ENCODE results near the gene CGB7.

DNA sequence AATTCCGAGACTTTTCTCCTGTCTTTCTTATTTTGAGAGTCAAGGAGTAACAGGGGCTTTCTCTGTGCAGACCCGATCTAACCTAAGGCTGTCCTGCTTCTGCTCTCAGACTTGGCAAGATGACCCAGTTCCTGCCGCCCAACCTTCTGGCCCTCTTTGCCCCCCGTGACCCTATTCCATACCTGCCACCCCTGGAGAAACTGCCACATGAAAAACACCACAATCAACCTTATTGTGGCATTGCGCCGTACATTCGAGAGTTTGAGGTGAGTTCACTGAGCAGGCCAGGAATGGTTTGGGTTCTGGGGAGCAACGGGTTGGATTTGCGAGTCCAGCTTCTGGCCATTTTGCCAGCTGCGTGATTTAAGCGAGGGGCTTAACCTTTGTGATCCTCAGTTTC lies 28.7 kb upstream of the CGB7 start:
- TF ChIP-seq CTCF (CRISPR knock-in tag; IDR thresholded peaks at IDR 0.05) (no peak), TCF12 (IDR thresholded peaks at IDR 0.05) (no peak), TCF12 (CRISPR knock-in tag; IDR thresholded peaks at IDR 0.05) (no peak), JUND (CRISPR knock-in tag; IDR thresholded peaks at IDR 0.05) (no peak), EZH2 (conservative IDR thresholded peaks at IDR 0.05; ENCODE audit: low read depth, low read length) (no peak), ZNF124 (CRISPR knock-in tag; IDR thresholded peaks at IDR 0.05) (no peak), NR3C1 (CRISPR knock-in tag; IDR thresholded peaks at IDR 0.05) (no peak), SP1 (IDR thresholded peaks at IDR 0.05) (no peak), SP1 (CRISPR knock-in tag; IDR thresholded peaks at IDR 0.05) (no peak), REPIN1 (CRISPR knock-in tag; IDR thresholded peaks at IDR 0.05; ENCODE audit: borderline replicate concordance, low read depth) (no peak), ZNF451 (CRISPR knock-in tag; IDR thresholded peaks at IDR 0.05) (no peak), ZNF766 (CRISPR knock-in tag; IDR thresholded peaks at IDR 0.05; ENCODE audit: borderline replicate concordance) (no peak)
- TF ChIP-seq, protein P1, sequence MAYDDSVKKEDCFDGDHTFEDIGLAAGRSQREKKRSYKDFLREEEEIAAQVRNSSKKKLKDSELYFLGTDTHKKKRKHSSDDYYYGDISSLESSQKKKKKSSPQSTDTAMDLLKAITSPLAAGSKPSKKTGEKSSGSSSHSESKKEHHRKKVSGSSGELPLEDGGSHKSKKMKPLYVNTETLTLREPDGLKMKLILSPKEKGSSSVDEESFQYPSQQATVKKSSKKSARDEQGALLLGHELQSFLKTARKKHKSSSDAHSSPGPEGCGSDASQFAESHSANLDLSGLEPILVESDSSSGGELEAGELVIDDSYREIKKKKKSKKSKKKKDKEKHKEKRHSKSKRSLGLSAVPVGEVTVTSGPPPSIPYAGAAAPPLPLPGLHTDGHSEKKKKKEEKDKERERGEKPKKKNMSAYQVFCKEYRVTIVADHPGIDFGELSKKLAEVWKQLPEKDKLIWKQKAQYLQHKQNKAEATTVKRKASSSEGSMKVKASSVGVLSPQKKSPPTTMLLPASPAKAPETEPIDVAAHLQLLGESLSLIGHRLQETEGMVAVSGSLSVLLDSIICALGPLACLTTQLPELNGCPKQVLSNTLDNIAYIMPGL (CRISPR knock-in tag; IDR thresholded peaks at IDR 0.05; ENCODE audit: borderline replicate concordance in 1 of 2, low read depth in 1 of 2) = no peak
- TF ChIP-seq, protein P2, sequence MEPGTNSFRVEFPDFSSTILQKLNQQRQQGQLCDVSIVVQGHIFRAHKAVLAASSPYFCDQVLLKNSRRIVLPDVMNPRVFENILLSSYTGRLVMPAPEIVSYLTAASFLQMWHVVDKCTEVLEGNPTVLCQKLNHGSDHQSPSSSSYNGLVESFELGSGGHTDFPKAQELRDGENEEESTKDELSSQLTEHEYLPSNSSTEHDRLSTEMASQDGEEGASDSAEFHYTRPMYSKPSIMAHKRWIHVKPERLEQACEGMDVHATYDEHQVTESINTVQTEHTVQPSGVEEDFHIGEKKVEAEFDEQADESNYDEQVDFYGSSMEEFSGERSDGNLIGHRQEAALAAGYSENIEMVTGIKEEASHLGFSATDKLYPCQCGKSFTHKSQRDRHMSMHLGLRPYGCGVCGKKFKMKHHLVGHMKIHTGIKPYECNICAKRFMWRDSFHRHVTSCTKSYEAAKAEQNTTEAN (CRISPR knock-in tag; conservative IDR thresholded peaks at IDR 0.05) = no peak
